CD4-positive, alpha-beta T cell treated with Interleukin-6 for 4 hours (primary cell): ENCODE data around the gene ADAM23.

Experiments used
- DNase-seq: peaks from one replicate; pipeline ENCODE4 v3.0.0-alpha.2; 2020; ENCODE audit warnings: mixed read lengths

Gene ADAM23

GRCh38 chr2:206647985-206648384 lies 204.7 kb downstream of the ADAM23 start:
- DNase-seq: no peak

DNA sequence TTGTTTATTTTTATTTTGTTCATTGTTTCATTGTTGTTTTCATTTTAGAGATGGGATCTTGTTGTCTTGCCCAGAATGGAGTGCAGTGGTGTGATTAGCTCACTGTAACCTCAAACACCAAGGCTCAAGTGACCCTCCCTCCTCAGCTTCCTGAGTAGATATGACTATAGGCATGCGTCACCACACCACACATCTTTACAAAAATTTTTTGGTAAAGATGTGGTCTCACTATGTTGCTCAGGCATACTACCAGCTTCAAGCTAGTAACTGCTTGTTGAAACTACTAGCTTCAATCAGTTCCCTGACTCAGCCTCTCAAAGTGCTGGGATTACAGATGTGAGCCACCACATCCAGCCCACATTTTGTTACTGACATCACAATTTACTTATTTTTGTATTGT lies 213.8 kb downstream of the ADAM23 start:
- DNase-seq: no peak

- DNase-seq: no peak
Measured at GRCh38 chr2:206665251-206665650, 221.9 kb downstream of the ADAM23 start.
